Stimulated activated CD4-positive, alpha-beta T cell treated with anti-CD3 and anti-CD28 coated beads, Interleukin-12 subunit alpha, Interleukin-12 subunit beta, amount 100 ng/mL, for 48 hours (primary cell): ENCODE measurements around the gene BRD1.
"Not testable (repeated sequence)": the region's sequence is repeated elsewhere in the genome, so short reads cannot be mapped to it uniquely, and the experiment has no call there.

Source experiments
- DNase-seq, 3 donors: peaks; one replicate each; pipeline ENCODE4 v3.0.0-alpha.2; 2020; ENCODE audit warnings: low read depth in 2 of 3, low spot score in 1 of 3

BRD1 gene

GRCh38 chr22:49827271-49827852 lies 311 bp downstream of the BRD1 start:
- DNase-seq = no peak

GRCh38 chr22:49826603-49827270 lies 936 bp downstream of the BRD1 start:
- no peak for DNase-seq

- peak; percentile 43 to 52 (median 44) for DNase-seq
Observed at GRCh38 chr22:49825944-49826602, 1.6 kb downstream of the BRD1 start.

- DNase-seq = no peak
Observed at GRCh38 chr22:49825436-49825835, 2.2 kb downstream of the BRD1 start.

- DNase-seq = no peak
Observed at GRCh38 chr22:49824936-49825335, 2.7 kb downstream of the BRD1 start.

- DNase-seq = no peak
Observed at GRCh38 chr22:49824185-49824925, 3.3 kb downstream of the BRD1 start.

- no peak for DNase-seq
Observed at GRCh38 chr22:49823289-49824045, 4.2 kb downstream of the BRD1 start.

GRCh38 chr22:49821741-49822140 lies 5.9 kb downstream of the BRD1 start:
- not testable (repeated sequence) for DNase-seq

- DNase-seq = no peak
Observed at GRCh38 chr22:49820984-49821383, 6.7 kb downstream of the BRD1 start.

- no peak for DNase-seq
Observed at GRCh38 chr22:49817359-49817758, 10.3 kb downstream of the BRD1 start.

- no peak for DNase-seq
Observed at GRCh38 chr22:49815641-49816091, 12.0 kb downstream of the BRD1 start.

- no peak for DNase-seq
Observed at GRCh38 chr22:49814856-49815255, 12.8 kb downstream of the BRD1 start.

GRCh38 chr22:49814164-49814686 lies 13.4 kb downstream of the BRD1 start:
- no peak for DNase-seq

GRCh38 chr22:49812838-49813237 lies 14.8 kb downstream of the BRD1 start:
- no peak for DNase-seq

GRCh38 chr22:49811020-49811791 lies 16.5 kb downstream of the BRD1 start:
- no peak for DNase-seq

- no peak for DNase-seq
Observed at GRCh38 chr22:49810363-49811019, 17.2 kb downstream of the BRD1 start.

GRCh38 chr22:49807780-49808708 lies 19.6 kb downstream of the BRD1 start:
- no peak for DNase-seq

- DNase-seq = no peak
Observed at GRCh38 chr22:49807129-49807528, 20.5 kb downstream of the BRD1 start.
